GM19395 (cell line): ENCODE results near the gene GPA33.

Experiments
- ATAC-seq: cut with Tn5 transposase; IDR thresholded peaks from one replicate; pipeline ENCODE4 v1.9.1; 2021; ENCODE audit warnings: mild to moderate bottlenecking, moderate library complexity; ENCODE audit not compliant: unreplicated experiment

Gene GPA33, protein sequence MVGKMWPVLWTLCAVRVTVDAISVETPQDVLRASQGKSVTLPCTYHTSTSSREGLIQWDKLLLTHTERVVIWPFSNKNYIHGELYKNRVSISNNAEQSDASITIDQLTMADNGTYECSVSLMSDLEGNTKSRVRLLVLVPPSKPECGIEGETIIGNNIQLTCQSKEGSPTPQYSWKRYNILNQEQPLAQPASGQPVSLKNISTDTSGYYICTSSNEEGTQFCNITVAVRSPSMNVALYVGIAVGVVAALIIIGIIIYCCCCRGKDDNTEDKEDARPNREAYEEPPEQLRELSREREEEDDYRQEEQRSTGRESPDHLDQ

DNA sequence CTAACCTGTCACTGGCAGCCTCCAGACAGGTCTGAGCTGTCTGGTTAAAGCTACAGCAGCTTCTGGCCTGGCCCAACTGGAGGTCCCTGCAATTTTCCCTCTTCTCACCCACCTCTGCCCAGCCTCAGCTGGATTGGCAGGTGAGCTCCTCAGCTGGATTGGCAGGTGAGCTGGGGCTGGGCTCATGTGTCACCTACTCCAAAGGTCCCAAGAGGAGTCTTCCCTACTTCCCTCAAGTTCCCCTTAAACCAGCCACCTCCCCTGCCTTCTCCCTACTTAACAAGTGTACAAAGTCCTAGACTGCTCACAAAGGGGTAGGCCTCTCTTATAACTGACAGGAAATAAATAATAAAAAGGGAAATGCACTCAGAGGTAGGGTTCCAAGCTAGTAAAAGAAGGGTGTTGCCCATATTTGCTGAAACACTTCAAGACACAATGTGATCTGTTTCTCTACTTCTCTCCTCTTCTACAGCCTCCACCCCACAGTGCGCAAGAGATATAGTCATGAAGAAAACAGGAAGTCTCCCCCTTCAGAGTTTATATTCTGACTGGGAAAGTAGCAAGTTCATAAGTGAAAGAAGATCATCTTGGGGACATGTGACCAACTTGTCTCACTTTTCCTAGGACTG is at the start of gene GPA33:
Gene GPA33 (minus strand): TSS at position 64 of the 629 bp plus-strand sequence. CDS start 90 bp downstream, outside the sequence.
- ATAC-seq: peak; percentile 77

DNA sequence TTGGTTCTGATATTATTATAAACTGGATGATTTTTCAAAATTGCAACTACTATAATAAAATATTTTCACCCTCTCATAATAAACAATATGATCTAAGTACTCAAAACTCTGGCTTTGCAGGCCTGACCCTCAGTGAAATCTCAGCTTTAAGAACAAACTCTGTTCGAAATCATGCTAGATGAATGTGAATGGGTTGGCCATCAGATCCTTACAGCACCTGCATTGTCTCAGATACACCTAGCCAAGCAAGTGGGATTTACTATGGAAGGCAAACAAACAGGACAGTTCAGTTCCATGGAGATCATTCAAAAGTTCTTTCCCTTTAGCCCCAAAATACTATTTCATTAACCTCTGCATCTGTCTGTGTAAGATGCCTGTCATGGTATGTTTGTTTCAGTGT is 48.5 kb upstream of the GPA33 start:
- no peak for ATAC-seq

DNA sequence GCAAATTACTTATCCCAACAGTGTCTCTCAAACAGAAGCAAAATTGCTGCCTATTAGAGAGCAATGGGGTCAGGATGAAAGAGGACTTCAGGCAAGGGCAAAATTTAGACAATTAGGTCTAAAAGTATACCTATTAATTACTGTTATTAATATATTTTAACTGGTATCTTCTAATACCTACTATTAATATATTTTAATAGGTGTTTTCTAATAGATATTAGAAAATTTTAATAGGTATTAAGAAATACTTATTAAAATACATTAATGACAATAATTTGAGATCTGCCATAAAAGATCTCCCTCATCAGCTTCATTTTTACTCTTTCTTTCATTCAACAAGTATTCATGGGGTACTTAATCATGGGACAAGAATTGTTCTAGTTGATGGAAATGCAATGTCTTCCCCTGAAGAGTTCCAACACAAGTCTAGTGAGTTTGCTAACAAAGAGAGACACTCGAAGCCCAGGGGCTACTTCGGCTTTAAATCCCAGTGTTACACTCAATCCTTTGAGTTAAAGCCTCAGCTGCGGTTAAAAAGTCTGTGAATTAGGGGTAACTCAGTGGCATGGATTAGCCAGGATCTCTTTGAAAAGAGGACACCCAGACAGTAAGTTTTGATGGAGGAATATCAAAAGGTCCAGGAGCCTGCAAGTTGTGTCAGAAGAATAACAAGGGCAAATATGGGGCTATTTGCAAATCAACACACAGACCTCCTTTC is 47.8 kb upstream of the GPA33 start:
- ATAC-seq: no peak

GRCh38 chr1:167137332-167137781 is 47.2 kb upstream of the GPA33 start:
- no peak for ATAC-seq

DNA sequence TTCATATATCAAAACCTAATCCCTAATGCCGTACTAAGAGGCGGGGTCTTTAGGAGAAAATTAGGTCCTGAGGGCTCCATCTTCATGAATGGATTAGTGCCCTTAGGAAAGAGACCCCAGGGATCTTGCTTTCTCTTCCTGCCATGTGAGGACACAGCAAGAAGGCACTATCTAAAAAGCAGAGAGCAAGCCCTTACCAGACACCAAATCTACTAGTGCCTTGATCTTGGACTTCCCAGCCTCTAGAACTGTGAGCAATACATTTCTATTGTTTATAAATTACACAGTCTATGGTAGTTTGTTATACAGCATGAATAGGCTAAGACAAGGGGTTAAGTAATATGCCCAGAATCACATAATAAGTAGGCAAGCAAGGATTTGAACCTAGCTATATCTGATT is 46.6 kb upstream of the GPA33 start:
- no peak for ATAC-seq

DNA sequence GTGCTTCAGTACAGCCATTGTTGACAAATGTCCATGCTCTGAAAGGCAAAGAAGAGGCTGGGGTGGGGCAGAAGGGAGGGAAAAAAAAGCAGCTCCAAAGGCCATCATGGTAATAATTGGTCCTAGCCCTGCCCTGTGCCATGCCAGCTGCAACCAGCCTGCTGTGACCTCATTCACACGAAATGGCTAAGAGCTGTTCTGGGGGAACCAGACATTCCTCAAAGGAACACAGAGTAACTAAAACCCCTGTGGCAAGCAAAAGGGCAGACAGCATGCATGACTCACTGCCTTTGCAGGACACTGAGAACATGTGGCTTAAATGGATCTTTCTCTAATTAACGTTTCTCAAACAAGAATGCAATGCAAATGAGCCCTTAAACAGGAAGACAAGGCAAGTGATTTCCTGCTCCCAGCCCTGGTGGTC is 46.0 kb upstream of the GPA33 start:
- no peak for ATAC-seq

DNA sequence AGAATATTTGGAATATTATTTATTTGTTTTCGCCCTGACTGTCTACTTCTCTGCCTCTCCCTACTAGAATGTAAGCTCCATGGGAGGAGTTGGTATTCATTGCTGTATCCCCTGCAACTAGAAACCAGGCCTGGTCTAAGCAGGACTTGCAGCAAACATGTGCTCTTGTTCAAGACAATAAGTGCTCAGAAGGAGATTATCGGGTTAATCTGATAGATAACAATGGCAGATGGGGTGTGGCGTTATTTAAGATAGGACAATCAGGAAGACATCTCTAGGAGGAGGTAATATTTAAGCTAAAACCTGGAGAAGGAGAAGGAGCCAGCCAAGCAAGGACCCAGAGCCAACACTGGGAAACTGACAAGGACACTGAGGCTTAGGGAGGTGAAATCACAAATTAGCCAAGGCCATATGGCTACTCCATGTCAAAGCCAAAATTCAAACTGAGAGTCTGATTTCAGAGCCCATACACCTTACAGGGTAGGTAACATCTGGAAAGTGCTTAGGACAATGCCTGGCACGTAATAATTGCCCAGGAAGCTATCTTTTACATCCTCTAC is 45.2 kb upstream of the GPA33 start:
- no peak for ATAC-seq

GRCh38 chr1:167132301-167133010 is 42.3 kb upstream of the GPA33 start:
- no peak for ATAC-seq

GRCh38 chr1:167130829-167131510 is 40.8 kb upstream of the GPA33 start:
- ATAC-seq: no peak

GRCh38 chr1:167128261-167129227 is 38.4 kb upstream of the GPA33 start:
- ATAC-seq: no peak

- no peak for ATAC-seq
These were observed 37.5 kb upstream of the GPA33 start for GRCh38 chr1:167127661-167128060.

GRCh38 chr1:167127236-167127635 is 37.1 kb upstream of the GPA33 start:
- ATAC-seq: no peak

DNA sequence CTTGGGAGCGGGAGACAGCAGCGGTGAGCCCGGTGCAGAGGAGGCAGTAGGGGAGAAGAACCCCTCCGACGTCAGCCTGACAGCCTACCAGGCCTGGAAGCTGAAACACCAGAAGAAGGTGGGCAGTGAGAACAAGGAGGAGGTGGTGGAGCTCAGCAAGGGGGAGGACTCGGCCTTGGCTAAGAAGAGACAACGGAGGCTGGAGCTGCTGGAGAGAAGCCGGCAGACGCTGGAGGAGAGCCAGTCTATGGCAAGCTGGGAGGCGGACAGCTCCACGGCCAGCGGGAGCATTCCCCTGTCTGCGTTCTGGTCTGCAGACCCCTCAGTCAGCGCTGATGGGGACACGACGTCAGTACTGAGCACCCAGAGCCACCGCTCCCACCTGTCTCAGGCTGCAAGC is 36.6 kb upstream of the GPA33 start:
- ATAC-seq: no peak

DNA sequence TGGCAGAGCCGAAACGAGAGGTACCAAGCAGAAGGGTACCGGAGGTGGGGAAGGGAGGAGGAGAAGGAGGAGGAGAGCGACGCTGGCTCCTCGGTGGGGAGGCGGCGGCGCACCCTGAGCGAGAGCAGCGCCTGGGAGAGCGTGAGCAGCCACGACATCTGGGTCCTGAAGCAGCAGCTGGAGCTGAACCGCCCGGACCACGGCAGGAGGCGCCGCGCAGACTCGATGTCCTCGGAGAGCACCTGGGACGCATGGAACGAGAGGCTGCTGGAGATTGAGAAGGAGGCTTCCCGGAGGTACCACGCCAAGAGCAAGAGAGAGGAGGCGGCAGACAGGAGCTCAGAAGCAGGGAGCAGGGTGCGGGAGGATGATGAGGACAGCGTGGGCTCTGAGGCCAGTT is 36.1 kb upstream of the GPA33 start:
- no peak for ATAC-seq

DNA sequence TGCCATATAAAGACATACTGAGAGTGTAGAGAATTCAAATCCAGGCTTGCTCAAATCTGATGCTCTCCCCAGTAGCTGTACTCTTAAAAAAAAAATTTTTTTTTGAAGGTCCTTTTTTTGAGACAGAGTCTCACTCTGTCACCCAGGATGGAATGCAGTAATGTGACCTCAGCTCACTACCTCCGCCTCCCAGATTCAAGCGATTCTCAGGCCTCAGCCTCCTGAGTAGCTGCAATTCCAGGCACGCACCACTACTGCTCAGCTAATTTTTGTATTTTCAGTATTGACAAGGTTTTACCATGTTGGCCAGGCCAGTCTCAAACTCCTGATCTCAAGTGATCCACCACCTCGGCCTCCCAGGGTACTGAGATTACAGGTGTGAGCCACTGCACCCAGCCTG is 32.4 kb upstream of the GPA33 start:
- no peak for ATAC-seq

DNA sequence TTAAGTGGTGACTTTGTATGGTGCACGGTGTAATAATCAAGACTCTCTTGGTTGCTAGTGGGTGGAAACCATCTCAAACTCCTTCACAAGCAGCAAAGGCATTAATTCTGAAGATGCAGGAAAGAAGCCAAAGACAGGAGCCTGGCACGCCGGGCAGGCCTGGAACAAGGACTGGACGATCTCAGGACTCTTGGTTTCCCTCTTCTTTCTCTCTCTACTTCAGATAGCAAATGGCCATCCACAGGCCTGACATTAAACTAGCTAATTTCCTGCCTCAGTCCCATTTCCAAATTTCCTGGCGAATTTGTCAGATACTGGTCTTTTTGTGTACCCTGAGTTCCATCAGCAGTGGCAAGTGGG is 31.9 kb upstream of the GPA33 start:
- ATAC-seq: no peak

DNA sequence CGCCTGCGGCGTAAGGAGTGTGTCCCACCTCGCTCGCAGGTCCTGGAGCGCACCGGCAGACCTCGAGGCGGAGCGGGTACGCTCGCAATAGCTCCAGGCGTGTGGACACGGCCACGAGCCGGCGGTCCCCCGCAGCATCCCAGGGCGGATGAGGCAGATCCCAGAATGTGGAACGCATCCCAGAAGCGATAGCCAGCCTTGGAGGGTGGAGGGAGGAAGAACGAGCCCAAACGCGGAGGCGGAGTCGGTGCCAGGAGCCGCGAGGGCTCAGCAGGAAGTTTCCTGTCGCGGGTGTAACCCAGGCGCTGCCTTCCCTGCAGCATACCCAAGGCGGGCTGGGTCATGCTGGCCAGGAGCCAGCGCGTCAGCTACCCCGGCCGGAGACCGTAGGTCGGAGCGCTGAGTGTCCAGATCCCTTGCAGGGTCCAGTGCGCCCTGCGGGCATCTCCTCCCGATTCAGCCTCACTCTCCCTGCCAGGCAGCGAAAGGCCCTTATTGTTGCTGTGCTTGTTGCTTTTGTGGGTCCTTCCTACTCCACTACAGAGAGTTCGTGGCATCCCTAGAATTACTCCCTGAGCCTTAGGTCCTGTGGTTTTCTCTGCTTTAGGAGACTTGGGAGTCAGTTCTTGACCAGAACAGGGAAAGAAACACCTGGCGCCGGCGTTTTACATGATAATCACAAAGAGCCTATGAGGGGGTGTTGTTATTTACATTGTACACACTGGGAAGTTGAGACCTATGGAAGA is 31.4 kb upstream of the GPA33 start:
- ATAC-seq: no peak

DNA sequence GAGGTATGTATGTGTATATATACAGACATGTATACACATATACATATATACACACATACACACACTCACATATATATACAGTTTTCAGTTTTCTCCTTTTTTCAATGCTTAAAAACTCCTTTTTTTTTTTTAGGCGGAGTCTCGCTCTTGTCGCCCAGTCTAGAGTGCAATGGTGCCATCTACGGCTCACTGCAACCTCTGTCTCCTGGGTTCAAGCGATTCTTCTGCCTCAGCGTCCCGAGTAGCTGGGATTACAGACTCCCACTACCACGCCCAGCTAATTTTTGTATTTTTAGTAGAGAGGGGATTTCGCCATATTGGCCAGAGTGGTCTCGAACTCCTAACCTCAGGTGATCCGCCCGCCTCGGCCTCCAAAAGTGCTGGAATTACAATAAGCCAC is 30.7 kb upstream of the GPA33 start:
- ATAC-seq: no peak

GRCh38 chr1:167119696-167120095 is 29.5 kb upstream of the GPA33 start:
- ATAC-seq: no peak
